ENCODE results near the gene PPP1R27.

PPP1R27 gene

GRCh38 chr17:81825841-81826466 lies 8.9 kb downstream of the PPP1R27 start:
- TF ChIP-seq, protein P1, sequence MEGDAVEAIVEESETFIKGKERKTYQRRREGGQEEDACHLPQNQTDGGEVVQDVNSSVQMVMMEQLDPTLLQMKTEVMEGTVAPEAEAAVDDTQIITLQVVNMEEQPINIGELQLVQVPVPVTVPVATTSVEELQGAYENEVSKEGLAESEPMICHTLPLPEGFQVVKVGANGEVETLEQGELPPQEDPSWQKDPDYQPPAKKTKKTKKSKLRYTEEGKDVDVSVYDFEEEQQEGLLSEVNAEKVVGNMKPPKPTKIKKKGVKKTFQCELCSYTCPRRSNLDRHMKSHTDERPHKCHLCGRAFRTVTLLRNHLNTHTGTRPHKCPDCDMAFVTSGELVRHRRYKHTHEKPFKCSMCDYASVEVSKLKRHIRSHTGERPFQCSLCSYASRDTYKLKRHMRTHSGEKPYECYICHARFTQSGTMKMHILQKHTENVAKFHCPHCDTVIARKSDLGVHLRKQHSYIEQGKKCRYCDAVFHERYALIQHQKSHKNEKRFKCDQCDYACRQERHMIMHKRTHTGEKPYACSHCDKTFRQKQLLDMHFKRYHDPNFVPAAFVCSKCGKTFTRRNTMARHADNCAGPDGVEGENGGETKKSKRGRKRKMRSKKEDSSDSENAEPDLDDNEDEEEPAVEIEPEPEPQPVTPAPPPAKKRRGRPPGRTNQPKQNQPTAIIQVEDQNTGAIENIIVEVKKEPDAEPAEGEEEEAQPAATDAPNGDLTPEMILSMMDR (IDR thresholded peaks at IDR 0.05; ENCODE audit: insufficient read depth, low read depth, low read length, missing control alignments): no peak
- H3K4me3 ChIP-seq (ENCODE audit: low read length): no peak overlapping the region
- DNase-seq (ENCODE audit: low read depth): no peak

DNA sequence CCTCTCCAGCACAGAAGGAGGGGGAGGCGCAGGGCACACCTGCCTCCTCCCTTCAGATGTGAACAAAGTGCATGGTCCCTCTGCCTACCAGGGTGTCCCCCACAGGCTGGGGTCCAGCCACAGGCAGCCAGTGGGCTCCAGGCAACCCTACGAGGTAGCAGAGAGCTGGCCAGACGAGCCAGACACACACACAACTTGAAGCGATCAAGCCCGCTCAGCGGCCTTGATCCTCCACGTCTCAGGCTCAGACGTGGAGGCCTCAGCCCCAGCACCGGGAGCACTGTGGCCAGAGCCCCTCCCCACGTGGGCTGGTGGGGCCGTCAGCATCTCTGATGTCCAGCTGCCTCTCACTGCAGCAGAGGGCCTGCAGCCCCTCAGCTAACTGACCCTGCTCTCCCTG lies 10.3 kb downstream of the PPP1R27 start:
- DNase-seq (ENCODE audit: low read depth): no peak
- TF ChIP-seq, protein P1 (IDR thresholded peaks at IDR 0.05; ENCODE audit: insufficient read depth, low read depth, low read length, missing control alignments): no peak
- no peak overlapping the region for H3K4me3 ChIP-seq (ENCODE audit: low read length)

- H3K4me3 ChIP-seq (ENCODE audit: low read length): no peak overlapping the region
- TF ChIP-seq, protein P1 (IDR thresholded peaks at IDR 0.05; ENCODE audit: insufficient read depth, low read depth, low read length, missing control alignments): no peak
- no peak for DNase-seq (ENCODE audit: low read depth)
Observed at GRCh38 chr17:81823820-81824550, 10.9 kb downstream of the PPP1R27 start.

DNA sequence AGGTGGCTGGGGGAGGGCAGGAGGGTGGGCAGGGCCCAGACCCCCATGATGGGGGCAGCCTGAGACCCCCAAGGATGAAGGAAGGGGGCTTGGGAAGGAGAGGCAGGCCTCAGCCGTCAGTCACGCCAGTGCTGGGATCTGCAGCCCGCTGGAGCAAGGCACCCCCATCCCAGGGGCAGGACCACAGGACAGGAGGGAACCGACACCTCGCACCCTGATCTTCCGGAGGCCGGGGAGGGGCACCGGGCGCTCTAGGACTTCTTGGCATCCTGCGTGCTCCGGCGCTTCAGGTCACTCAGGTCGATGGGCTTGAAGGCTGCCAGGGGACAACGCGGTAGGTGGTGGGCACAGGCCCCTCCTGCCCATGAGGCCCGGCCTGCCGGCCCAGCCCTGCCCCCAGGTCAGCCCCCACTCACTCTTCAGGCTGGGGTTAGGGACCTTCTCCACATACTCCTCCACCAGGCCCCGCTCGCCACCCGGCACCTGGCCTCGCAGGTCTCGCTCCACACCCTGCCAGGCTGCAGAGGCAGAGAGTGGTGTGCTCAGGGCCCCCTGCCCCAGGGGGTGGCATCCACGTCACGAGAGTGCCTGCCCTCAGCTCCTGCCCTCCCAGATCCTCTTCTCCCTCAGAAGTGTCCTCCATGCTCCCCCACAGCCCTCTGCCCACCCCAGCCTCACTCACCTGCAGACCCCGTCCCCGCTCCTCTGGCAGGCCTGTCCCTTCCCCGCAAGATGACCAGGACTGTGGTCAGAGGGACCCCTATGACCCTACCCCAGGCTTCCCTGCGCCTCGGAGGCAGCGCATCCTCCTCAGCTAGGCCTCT lies 11.6 kb downstream of the PPP1R27 start:
- no peak overlapping the region for H3K4me3 ChIP-seq (ENCODE audit: low read length)
- no peak for DNase-seq (ENCODE audit: low read depth)
- TF ChIP-seq, protein P1 (IDR thresholded peaks at IDR 0.05; ENCODE audit: insufficient read depth, low read depth, low read length, missing control alignments): no peak

GRCh38 chr17:81822312-81822637 lies 12.6 kb downstream of the PPP1R27 start:
- TF ChIP-seq, protein P1 (IDR thresholded peaks at IDR 0.05; ENCODE audit: insufficient read depth, low read depth, low read length, missing control alignments): no peak
- DNase-seq (ENCODE audit: low read depth): no peak
- no peak overlapping the region for H3K4me3 ChIP-seq (ENCODE audit: low read length)

DNA sequence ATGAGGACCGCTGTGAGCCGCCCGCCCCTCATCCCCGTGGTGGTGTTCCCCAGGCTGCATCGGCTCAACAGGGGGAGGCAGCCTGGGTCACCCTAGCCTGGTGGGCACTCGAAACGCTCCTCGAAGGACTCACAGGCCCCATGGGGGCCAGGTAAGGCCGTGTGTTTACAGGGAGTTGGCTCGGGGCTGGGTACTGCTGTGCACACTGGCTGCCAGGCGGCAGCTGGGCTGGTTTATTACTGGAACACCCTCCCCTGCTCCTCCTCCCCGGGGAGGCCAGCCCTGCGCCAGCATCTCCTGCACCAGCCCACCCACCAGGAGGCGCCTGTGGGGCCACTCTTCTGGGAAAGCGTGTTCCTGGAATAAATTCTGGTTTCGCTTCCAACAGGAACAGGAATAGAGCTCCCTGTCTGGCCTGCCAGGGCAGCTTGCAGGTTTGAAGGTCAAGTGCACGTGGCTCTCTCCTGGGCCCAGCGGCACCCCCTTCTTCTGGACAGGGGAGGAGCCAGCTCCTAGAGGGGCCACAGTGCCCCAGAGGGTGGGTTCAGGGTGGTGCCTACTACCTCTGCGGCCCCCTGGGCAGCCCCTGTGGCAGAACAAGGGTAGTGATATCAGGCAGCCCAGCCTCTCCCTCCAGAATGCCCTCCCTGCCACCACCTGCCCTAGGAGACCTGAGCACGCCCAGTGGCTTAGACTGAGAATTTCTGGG lies 13.1 kb downstream of the PPP1R27 start:
- peak; percentile 77 for DNase-seq (ENCODE audit: low read depth)
- no peak overlapping the region for H3K4me3 ChIP-seq (ENCODE audit: low read length)
- TF ChIP-seq, protein P1 (IDR thresholded peaks at IDR 0.05; ENCODE audit: insufficient read depth, low read depth, low read length, missing control alignments): peak; percentile 72
